Activated CD4-positive, alpha-beta T cell treated with anti-CD3 and anti-CD28 coated beads, Interleukin-2, amount 50 U/mL, for 4 hours (primary cell): ENCODE data around the gene MARCKSL1.

Source experiments
- DNase-seq, 2 experiments: peaks; one replicate each; pipeline ENCODE4 v3.0.0-alpha.2; 2020

MARCKSL1 gene

GRCh38 chr1:32352831-32353383 lies 16.9 kb upstream of the MARCKSL1 start:
- no peak for DNase-seq

- no peak for DNase-seq
Measured at GRCh38 chr1:32352239-32352745, 16.3 kb upstream of the MARCKSL1 start.

GRCh38 chr1:32351399-32352238 lies 15.6 kb upstream of the MARCKSL1 start:
- DNase-seq = peak; percentile 87 to 91

GRCh38 chr1:32350785-32351398 lies 14.9 kb upstream of the MARCKSL1 start:
- peak; percentile 73 to 74 for DNase-seq

GRCh38 chr1:32349211-32349708 lies 13.2 kb upstream of the MARCKSL1 start:
- no peak for DNase-seq

GRCh38 chr1:32346532-32347157 lies 10.6 kb upstream of the MARCKSL1 start:
- DNase-seq = no peak

GRCh38 chr1:32345289-32345827 lies 9.3 kb upstream of the MARCKSL1 start:
- no peak for DNase-seq

GRCh38 chr1:32342704-32343103 lies 6.7 kb upstream of the MARCKSL1 start:
- DNase-seq = no peak

- DNase-seq = no peak
Measured at GRCh38 chr1:32341971-32342370, 5.9 kb upstream of the MARCKSL1 start.

GRCh38 chr1:32341186-32341757 lies 5.2 kb upstream of the MARCKSL1 start:
- DNase-seq = no peak

- no peak for DNase-seq
Measured at GRCh38 chr1:32339363-32339978, 3.4 kb upstream of the MARCKSL1 start.

- no peak for DNase-seq
Measured at GRCh38 chr1:32338637-32339145, 2.7 kb upstream of the MARCKSL1 start.

GRCh38 chr1:32337855-32338636 lies 2.0 kb upstream of the MARCKSL1 start:
- DNase-seq = no peak

- peak in 1 of 2 experiments; percentile 37 for DNase-seq
Measured at GRCh38 chr1:32336963-32337675, 1.1 kb upstream of the MARCKSL1 start.

- no peak for DNase-seq
Measured at GRCh38 chr1:32336591-32336932, 529 bp upstream of the MARCKSL1 start.

GRCh38 chr1:32335535-32335789 lies 571 bp downstream of the MARCKSL1 start:
- DNase-seq = no peak

GRCh38 chr1:32334864-32335534 lies 1.0 kb downstream of the MARCKSL1 start:
- DNase-seq = peak; percentile 60 to 66

GRCh38 chr1:32334274-32334861 lies 1.7 kb downstream of the MARCKSL1 start:
- no peak for DNase-seq

- DNase-seq = no peak
Measured at GRCh38 chr1:32333251-32333963, 2.6 kb downstream of the MARCKSL1 start.
